Thoracic aorta (tissue), 2 donors: ENCODE data around the gene PLEK. TPM values are rescaled to one million over a fixed set of nuclear protein-coding genes. Genes with fewer than 3 reads are reported as not detected.

Experiments
- ATAC-seq: fragments of 150-250 bp; one replicate; pipeline ENCODE4 v1.8.0; 2017; ENCODE audit warnings: low read depth; ENCODE audit not compliant: insufficient number of reproducible peaks, low FRiP score
- DNase-seq: peaks from one replicate; pipeline ENCODE4 v3.0.0-alpha.2; 2020; ENCODE audit warnings: low spot score
- H3K27ac ChIP-seq, 2 donors: fragments of 200-600 bp; sonication (generic); 1 replicate in 1 of 2; 2 replicates in 1 of 2; pipeline ENCODE4 v1.5.1; 2016; ENCODE audit warnings: mild to moderate bottlenecking in 2 of 2, moderate library complexity in 2 of 2
- H3K27me3 ChIP-seq: fragments of 200-600 bp; sonication (generic); replicated peaks from 2 replicates; pipeline ENCODE4 v1.6.0; 2016; ENCODE audit warnings: mild to moderate bottlenecking; ENCODE audit not compliant: insufficient read depth
- H3K36me3 ChIP-seq: fragments of 200-600 bp; sonication (generic); one replicate; pipeline ENCODE4 v1.5.1; 2016
- H3K4me1 ChIP-seq, 2 donors: fragments of 200-600 bp; sonication (generic); 1 replicate in 1 of 2; 2 replicates in 1 of 2; pipeline versions ENCODE4 v1.5.1 to v1.6.0; 2016; ENCODE audit warnings: low read depth in 2 of 2, mild to moderate bottlenecking in 1 of 2; ENCODE audit not compliant: control insufficient read depth in 1 of 2
- H3K4me3 ChIP-seq: fragments of 200-600 bp; sonication (generic); 2 replicates; pipeline ENCODE4 v1.5.1; 2016; ENCODE audit warnings: mild to moderate bottlenecking
- H3K9me3 ChIP-seq: fragments of 200-600 bp; sonication (generic); 2 replicates; pipeline ENCODE4 v1.5.1; 2016
- CTCF ChIP-seq: fragments of 200-600 bp; sonication (generic); IDR thresholded peaks from one replicate; pipeline ENCODE4 v1.5.1; 2019; ENCODE audit warnings: antibody characterized with exemption
- total RNA-seq, 2 donors: library from RNA; depleted of rRNA; stranded (reverse); fragments of >200 nt; gene quantifications; one replicate each; pipeline versions ENCODE4 v1.1.0 to v1.2.3, GENCODE V29; 2016

Gene PLEK
- total RNA-seq, 2 donors from 2014 or later = 16.2 to 20.7 TPM

- peaks cover 0 to 10% of the 10 kb centered on the region in 2 donors for H3K4me1 ChIP-seq
- H3K9me3 ChIP-seq = no peaks in the 10 kb centered on the region
- H3K4me3 ChIP-seq = no peak overlapping the region
- no peak for TF ChIP-seq CTCF
- H3K27ac ChIP-seq = no peak overlapping the region
- ATAC-seq (no peak), DNase-seq (no peak)
- no peaks in the 10 kb centered on the region for H3K27me3 ChIP-seq
- no peaks in the 10 kb centered on the region for H3K36me3 ChIP-seq
Observed at GRCh38 chr2:68426848-68427579, 61.9 kb downstream of the PLEK start.

- TF ChIP-seq CTCF = no peak
- no peak overlapping the region for H3K4me3 ChIP-seq
- H3K36me3 ChIP-seq = no peaks in the 10 kb centered on the region
- DNase-seq (no peak), ATAC-seq (no peak)
- peaks cover 0 to 14% of the 10 kb centered on the region in 2 donors for H3K4me1 ChIP-seq
- H3K27me3 ChIP-seq = no peaks in the 10 kb centered on the region
- H3K27ac ChIP-seq = no peak overlapping the region
- no peaks in the 10 kb centered on the region for H3K9me3 ChIP-seq
Observed at GRCh38 chr2:68428126-68428525, 63.0 kb downstream of the PLEK start.

GRCh38 chr2:68428746-68429145, 63.7 kb downstream of the PLEK start:
- DNase-seq = no peak
- H3K4me3 ChIP-seq = no peak overlapping the region
- H3K27ac ChIP-seq = no peak overlapping the region
- no peak for TF ChIP-seq CTCF
- no peaks in the 10 kb centered on the region for H3K9me3 ChIP-seq
- H3K27me3 ChIP-seq = no peaks in the 10 kb centered on the region
- H3K36me3 ChIP-seq = no peaks in the 10 kb centered on the region
- peaks cover 0 to 14% of the 10 kb centered on the region in 2 donors for H3K4me1 ChIP-seq
- no peak for ATAC-seq

GRCh38 chr2:68429311-68429826, 64.3 kb downstream of the PLEK start:
- TF ChIP-seq CTCF = no peak
- Histone ChIP-seq H3K27me3 (no peaks in the 10 kb centered on the region), H3K27ac (no peak overlapping the region), H3K9me3 (no peaks in the 10 kb centered on the region), H3K36me3 (no peaks in the 10 kb centered on the region), H3K4me1 (peaks cover 0 to 14% of the 10 kb centered on the region in 2 donors), H3K4me3 (no peak overlapping the region)
- ATAC-seq (no peak), DNase-seq (no peak)

- TF ChIP-seq CTCF = no peak
- ATAC-seq (no peak), DNase-seq (no peak)
- H3K27me3 ChIP-seq = no peaks in the 10 kb centered on the region
- peak overlapping the region in 1 of 2 donors; percentile 17 for H3K27ac ChIP-seq
- no peak overlapping the region for H3K4me3 ChIP-seq
- H3K4me1 ChIP-seq = peaks cover 9 to 32% of the 10 kb centered on the region in 2 donors
- H3K36me3 ChIP-seq = no peaks in the 10 kb centered on the region
- no peaks in the 10 kb centered on the region for H3K9me3 ChIP-seq
Observed at GRCh38 chr2:68431316-68431972, 66.4 kb downstream of the PLEK start.
